ENCODE measurements around the gene SKIDA1.

SKIDA1 gene

DNA sequence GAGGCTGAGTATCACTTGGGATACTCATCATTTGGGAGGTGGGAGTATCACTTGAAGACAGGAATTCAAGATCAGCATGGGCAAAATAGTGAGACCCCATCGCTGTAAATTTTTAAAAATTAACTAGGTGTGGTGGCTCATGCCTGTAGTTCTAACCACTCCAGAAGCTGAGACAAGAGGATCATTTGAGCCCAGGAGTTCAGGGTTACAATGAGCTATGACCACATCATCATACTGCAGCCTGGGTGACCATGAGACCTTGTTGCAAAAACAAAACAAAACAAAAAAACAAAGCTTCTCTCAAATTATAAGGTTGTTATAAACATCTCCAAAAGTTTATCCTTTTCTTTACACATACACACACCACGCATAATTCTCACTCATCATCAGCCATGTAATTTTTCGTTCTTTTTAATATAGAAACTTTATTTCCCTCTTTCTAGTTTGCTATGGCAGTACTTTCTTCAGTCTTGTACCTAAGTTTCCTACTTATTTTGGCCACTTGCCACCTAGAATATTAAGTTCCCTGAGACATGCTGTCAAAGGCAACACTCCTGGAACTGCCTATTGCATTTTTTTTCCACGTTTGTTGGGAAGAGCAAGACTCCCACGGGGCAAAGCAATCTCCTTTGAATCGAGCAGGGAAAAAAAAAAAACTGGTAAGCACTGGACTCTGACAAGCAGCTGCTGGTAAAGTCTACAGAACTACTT, 37.1 kb downstream of the SKIDA1 start:
- no peak for DNase-seq (ENCODE audit: low read depth)
- TF ChIP-seq, protein P1, sequence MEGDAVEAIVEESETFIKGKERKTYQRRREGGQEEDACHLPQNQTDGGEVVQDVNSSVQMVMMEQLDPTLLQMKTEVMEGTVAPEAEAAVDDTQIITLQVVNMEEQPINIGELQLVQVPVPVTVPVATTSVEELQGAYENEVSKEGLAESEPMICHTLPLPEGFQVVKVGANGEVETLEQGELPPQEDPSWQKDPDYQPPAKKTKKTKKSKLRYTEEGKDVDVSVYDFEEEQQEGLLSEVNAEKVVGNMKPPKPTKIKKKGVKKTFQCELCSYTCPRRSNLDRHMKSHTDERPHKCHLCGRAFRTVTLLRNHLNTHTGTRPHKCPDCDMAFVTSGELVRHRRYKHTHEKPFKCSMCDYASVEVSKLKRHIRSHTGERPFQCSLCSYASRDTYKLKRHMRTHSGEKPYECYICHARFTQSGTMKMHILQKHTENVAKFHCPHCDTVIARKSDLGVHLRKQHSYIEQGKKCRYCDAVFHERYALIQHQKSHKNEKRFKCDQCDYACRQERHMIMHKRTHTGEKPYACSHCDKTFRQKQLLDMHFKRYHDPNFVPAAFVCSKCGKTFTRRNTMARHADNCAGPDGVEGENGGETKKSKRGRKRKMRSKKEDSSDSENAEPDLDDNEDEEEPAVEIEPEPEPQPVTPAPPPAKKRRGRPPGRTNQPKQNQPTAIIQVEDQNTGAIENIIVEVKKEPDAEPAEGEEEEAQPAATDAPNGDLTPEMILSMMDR (IDR thresholded peaks at IDR 0.05; ENCODE audit: low read depth, low read length, missing control alignments): no peak
- H3K4me3 ChIP-seq (ENCODE audit: low read depth, low read length): no peak overlapping the region

DNA sequence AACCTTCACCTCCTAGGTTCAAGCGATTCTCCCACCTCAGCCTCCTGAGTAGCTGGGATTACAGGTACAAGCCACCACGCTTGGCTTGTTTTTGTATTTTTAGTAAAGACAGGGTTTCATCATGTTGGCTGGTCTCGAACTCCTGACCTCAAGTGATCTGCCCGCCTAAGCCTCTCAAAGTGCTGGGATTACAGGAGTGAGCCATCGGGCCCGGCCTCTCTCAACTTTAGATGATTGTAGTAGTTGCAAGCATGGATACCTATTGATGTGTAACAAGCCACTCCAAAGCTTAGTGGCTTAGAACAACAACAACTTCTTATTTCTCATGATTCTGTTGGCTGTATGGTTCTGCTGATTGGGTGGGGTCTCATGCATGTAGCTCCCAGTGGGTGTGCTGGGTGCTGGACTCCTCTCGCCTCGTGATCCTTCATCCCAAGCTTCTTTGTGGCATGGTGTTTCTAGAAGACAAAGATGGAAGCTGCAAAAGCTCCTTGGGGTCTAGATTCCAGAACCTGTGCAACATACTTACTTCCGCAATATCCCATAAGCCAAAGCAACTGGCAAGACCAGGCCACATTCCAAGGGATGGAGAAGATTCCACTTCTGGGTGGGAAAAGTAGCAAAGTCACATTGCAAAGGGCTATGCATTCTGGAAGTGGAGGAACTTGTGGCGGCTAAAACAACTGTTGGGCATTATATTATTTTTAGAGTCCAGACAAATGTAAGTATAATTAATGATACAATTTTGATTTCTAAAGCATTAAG, 37.9 kb downstream of the SKIDA1 start:
- no peak for DNase-seq (ENCODE audit: low read depth)
- H3K4me3 ChIP-seq (ENCODE audit: low read depth, low read length): no peak overlapping the region
- TF ChIP-seq, protein P1 (IDR thresholded peaks at IDR 0.05; ENCODE audit: low read depth, low read length, missing control alignments): no peak

DNA sequence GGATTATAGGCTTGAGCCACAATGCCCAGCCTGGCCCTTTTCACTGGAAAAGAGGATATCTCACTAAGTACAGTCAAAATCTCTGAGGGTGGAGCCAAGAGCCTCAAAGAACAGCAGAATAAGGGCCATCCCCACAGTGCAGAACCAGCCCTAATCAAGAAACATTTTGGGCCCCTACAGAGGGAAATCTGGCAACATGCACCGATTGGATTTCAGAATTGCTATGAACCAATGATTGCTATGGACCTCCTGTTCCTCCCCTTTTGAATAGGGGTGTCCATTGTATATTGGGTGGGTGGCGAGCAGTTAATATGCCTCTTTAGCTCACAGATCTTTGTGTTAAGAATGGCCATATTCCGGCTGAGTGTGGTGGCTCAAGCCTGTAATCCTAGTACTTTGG, 42.7 kb downstream of the SKIDA1 start:
- TF ChIP-seq, protein P1 (IDR thresholded peaks at IDR 0.05; ENCODE audit: low read depth, low read length, missing control alignments): no peak
- no peak for DNase-seq (ENCODE audit: low read depth)
- no peak overlapping the region for H3K4me3 ChIP-seq (ENCODE audit: low read depth, low read length)

DNA sequence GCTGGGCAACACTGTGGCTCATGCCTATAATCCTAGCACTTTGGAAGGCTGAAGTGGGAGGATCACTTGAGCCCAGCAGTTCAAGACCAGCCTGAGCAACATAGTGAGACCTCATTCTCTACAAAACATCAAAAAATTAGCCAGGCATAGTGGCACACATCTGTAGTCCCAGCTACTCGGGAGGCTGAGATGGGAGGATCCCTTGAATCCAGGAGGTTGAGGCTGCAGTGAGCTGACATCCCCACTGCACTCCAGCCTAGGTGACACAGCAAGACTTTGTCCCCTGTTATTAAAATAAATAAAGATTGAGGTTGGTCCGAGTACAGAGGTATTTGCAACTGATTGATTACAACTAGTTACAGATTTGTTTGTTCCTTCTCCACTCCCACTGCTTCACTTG, 44.1 kb downstream of the SKIDA1 start:
- no peak for DNase-seq (ENCODE audit: low read depth)
- no peak overlapping the region for H3K4me3 ChIP-seq (ENCODE audit: low read depth, low read length)
- TF ChIP-seq, protein P1 (IDR thresholded peaks at IDR 0.05; ENCODE audit: low read depth, low read length, missing control alignments): no peak

DNA sequence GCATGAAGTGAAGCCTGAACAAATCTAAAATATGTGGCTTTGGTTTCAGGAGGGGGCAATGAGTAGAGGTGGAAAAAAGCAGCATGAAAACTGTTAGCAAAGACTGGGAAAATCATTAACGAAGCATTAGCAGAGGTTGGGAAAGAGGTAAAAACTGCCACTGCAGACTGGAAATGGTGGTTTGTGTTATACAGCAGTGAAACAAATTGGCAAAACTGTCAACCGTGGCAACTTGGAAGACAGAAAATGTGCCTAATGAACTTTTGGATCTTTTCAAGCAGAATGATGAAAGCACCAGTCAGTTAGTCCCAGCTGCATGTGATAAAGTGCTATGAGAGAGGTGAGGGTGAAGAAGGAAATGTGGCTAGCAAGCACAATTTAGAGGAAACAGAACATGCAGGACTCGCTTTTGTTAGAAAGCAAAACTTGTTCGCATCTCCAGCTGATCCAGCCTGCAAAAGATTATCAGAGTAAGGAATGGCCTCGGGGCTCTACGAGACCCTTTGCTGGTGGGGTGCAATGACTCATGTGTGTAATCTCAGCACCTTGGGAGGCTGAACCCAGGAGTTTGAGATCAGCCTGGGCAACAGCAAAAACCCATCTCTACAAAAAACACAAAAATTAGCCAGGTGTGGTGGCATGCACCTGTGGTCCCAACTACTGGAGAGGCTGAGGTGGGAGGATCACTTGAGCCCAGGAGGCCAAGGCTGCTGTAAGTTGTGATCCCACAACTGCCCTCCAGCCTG, 45.7 kb downstream of the SKIDA1 start:
- TF ChIP-seq, protein P1 (IDR thresholded peaks at IDR 0.05; ENCODE audit: low read depth, low read length, missing control alignments): no peak
- no peak overlapping the region for H3K4me3 ChIP-seq (ENCODE audit: low read depth, low read length)
- DNase-seq (ENCODE audit: low read depth): no peak

DNA sequence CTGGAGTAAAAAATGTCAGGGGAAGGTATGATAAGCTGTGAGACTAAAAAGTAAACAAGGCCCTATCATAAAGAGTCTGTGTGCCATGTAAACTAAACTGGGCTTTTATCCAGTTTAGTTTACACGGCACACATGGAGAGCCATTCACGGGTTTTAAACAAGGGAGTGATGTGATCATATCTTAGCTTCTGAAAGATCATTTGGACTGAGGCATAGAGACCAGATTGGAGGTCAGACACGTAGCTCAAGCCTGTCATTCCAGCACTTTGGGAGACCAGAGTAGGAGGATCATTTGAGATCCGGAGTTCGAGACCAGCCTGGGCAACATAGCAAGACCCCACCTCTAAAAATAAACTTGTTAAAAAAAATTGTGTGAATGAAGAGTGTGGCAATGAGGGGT, 50.1 kb downstream of the SKIDA1 start:
- DNase-seq (ENCODE audit: low read depth): no peak
- TF ChIP-seq, protein P1 (IDR thresholded peaks at IDR 0.05; ENCODE audit: low read depth, low read length, missing control alignments): no peak

More for the DNA sequence above, 50.1 kb downstream of the SKIDA1 start:
- H3K4me3 ChIP-seq (ENCODE audit: low read depth, low read length): no peak overlapping the region
